Measurements from ENCODE around the gene ERG.

Gene ERG

GRCh38 chr21:38475519-38475918 lies 22.8 kb downstream of the ERG start:
- no peak overlapping the region for H3K27ac ChIP-seq (ENCODE audit: low read length)
- no CpG with 5 or more reads among the region's 6 CpGs for WGBS (ENCODE audit: insufficient coverage, insufficient read length)
- no peak overlapping the region for H3K4me3 ChIP-seq (ENCODE audit: low read length)
- 0 out of 2 replicates have a peak, but pooled peaks cover 2% of the 10 kb centered on the region for H3K27me3 ChIP-seq (ENCODE audit: control insufficient read depth, insufficient read depth, low read length)
- peaks cover 5% of the 10 kb centered on the region for H3K4me1 ChIP-seq (ENCODE audit: control insufficient read depth, insufficient read depth, low read length)
- no peak for DNase-seq (ENCODE audit: low read depth, low spot score)
- H3K9me3 ChIP-seq (ENCODE audit: control insufficient read depth, insufficient read depth, low read length), result no peaks in the 10 kb centered on the region
- no peaks in the 10 kb centered on the region for H3K36me3 ChIP-seq (ENCODE audit: control insufficient read depth, insufficient read depth, low read length)

- Histone ChIP-seq H3K9me3 (ENCODE audit: control insufficient read depth, insufficient read depth, low read length) (no peaks in the 10 kb centered on the region), H3K27me3 (ENCODE audit: control insufficient read depth, insufficient read depth, low read length) (0 out of 2 replicates have a peak, but pooled peaks cover 2% of the 10 kb centered on the region), H3K27ac (ENCODE audit: low read length) (no peak overlapping the region), H3K4me1 (ENCODE audit: control insufficient read depth, insufficient read depth, low read length) (peaks cover 5% of the 10 kb centered on the region), H3K36me3 (ENCODE audit: control insufficient read depth, insufficient read depth, low read length) (no peaks in the 10 kb centered on the region), H3K4me3 (ENCODE audit: low read length) (no peak overlapping the region)
- no CpG with 5 or more reads among the region's 8 CpGs for WGBS (ENCODE audit: insufficient coverage, insufficient read length)
- DNase-seq (ENCODE audit: low read depth, low spot score), result no peak
Observed at GRCh38 chr21:38474796-38475195, 23.5 kb downstream of the ERG start.

GRCh38 chr21:38474124-38474523 lies 24.2 kb downstream of the ERG start:
- Histone ChIP-seq H3K27me3 (ENCODE audit: control insufficient read depth, insufficient read depth, low read length) (0 out of 2 replicates have a peak, but pooled peaks cover 2% of the 10 kb centered on the region), H3K9me3 (ENCODE audit: control insufficient read depth, insufficient read depth, low read length) (no peaks in the 10 kb centered on the region), H3K36me3 (ENCODE audit: control insufficient read depth, insufficient read depth, low read length) (no peaks in the 10 kb centered on the region), H3K4me1 (ENCODE audit: control insufficient read depth, insufficient read depth, low read length) (peaks cover 5% of the 10 kb centered on the region), H3K4me3 (ENCODE audit: low read length) (no peak overlapping the region), H3K27ac (ENCODE audit: low read length) (no peak overlapping the region)
- no CpG with 5 or more reads among the region's 7 CpGs for WGBS (ENCODE audit: insufficient coverage, insufficient read length)
- DNase-seq (ENCODE audit: low read depth, low spot score), result no peak

- no CpG with 5 or more reads among the region's 23 CpGs for WGBS (ENCODE audit: insufficient coverage, insufficient read length)
- Histone ChIP-seq H3K4me1 (ENCODE audit: control insufficient read depth, insufficient read depth, low read length) (peaks cover 5% of the 10 kb centered on the region), H3K4me3 (ENCODE audit: low read length) (no peak overlapping the region), H3K27me3 (ENCODE audit: control insufficient read depth, insufficient read depth, low read length) (0 out of 2 replicates have a peak, but pooled peaks cover 2% of the 10 kb centered on the region), H3K27ac (ENCODE audit: low read length) (no peak overlapping the region), H3K9me3 (ENCODE audit: control insufficient read depth, insufficient read depth, low read length) (no peaks in the 10 kb centered on the region), H3K36me3 (ENCODE audit: control insufficient read depth, insufficient read depth, low read length) (no peaks in the 10 kb centered on the region)
- no peak for DNase-seq (ENCODE audit: low read depth, low spot score)
Observed at GRCh38 chr21:38472412-38473108, 25.7 kb downstream of the ERG start.

GRCh38 chr21:38471766-38472165 lies 26.5 kb downstream of the ERG start:
- Histone ChIP-seq H3K4me1 (ENCODE audit: control insufficient read depth, insufficient read depth, low read length) (peaks cover 5% of the 10 kb centered on the region), H3K36me3 (ENCODE audit: control insufficient read depth, insufficient read depth, low read length) (no peaks in the 10 kb centered on the region), H3K9me3 (ENCODE audit: control insufficient read depth, insufficient read depth, low read length) (no peaks in the 10 kb centered on the region), H3K27ac (ENCODE audit: low read length) (no peak overlapping the region), H3K4me3 (ENCODE audit: low read length) (no peak overlapping the region), H3K27me3 (ENCODE audit: control insufficient read depth, insufficient read depth, low read length) (0 out of 2 replicates have a peak, but pooled peaks cover 2% of the 10 kb centered on the region)
- WGBS (ENCODE audit: insufficient coverage, insufficient read length), result no CpG with 5 or more reads among the region's 5 CpGs
- DNase-seq (ENCODE audit: low read depth, low spot score), result no peak

GRCh38 chr21:38470755-38471154 lies 27.5 kb downstream of the ERG start:
- WGBS (ENCODE audit: insufficient coverage, insufficient read length), result 100% methylated on average over 1 of the region's 3 CpGs
- H3K4me3 ChIP-seq (ENCODE audit: low read length), result no peak overlapping the region
- 0 out of 2 replicates have a peak, but pooled peaks cover 2% of the 10 kb centered on the region for H3K27me3 ChIP-seq (ENCODE audit: control insufficient read depth, insufficient read depth, low read length)
- no peak overlapping the region for H3K27ac ChIP-seq (ENCODE audit: low read length)
- no peak for DNase-seq (ENCODE audit: low read depth, low spot score)
- H3K9me3 ChIP-seq (ENCODE audit: control insufficient read depth, insufficient read depth, low read length), result no peaks in the 10 kb centered on the region
- H3K4me1 ChIP-seq (ENCODE audit: control insufficient read depth, insufficient read depth, low read length), result peaks cover 5% of the 10 kb centered on the region
- no peaks in the 10 kb centered on the region for H3K36me3 ChIP-seq (ENCODE audit: control insufficient read depth, insufficient read depth, low read length)

- H3K4me3 ChIP-seq (ENCODE audit: low read length), result no peak overlapping the region
- WGBS (ENCODE audit: insufficient coverage, insufficient read length), result no CpG with 5 or more reads among the region's 1 CpG
- no peak overlapping the region for H3K27ac ChIP-seq (ENCODE audit: low read length)
- H3K27me3 ChIP-seq (ENCODE audit: control insufficient read depth, insufficient read depth, low read length), result 0 out of 2 replicates have a peak, but pooled peaks cover 2% of the 10 kb centered on the region
- H3K4me1 ChIP-seq (ENCODE audit: control insufficient read depth, insufficient read depth, low read length), result peaks cover 3% of the 10 kb centered on the region; the same call in 1 of the 2 replicates
- no peak for DNase-seq (ENCODE audit: low read depth, low spot score)
- no peaks in the 10 kb centered on the region for H3K9me3 ChIP-seq (ENCODE audit: control insufficient read depth, insufficient read depth, low read length)
- H3K36me3 ChIP-seq (ENCODE audit: control insufficient read depth, insufficient read depth, low read length), result no peaks in the 10 kb centered on the region
Observed at GRCh38 chr21:38469642-38470041, 28.6 kb downstream of the ERG start.

GRCh38 chr21:38468989-38469388 lies 29.3 kb downstream of the ERG start:
- WGBS (ENCODE audit: insufficient coverage, insufficient read length), result no CpG with 5 or more reads among the region's 4 CpGs
- DNase-seq (ENCODE audit: low read depth, low spot score), result no peak
- no peaks in the 10 kb centered on the region for H3K9me3 ChIP-seq (ENCODE audit: control insufficient read depth, insufficient read depth, low read length)
- 0 out of 2 replicates have a peak, but pooled peaks cover 2% of the 10 kb centered on the region for H3K27me3 ChIP-seq (ENCODE audit: control insufficient read depth, insufficient read depth, low read length)
- H3K36me3 ChIP-seq (ENCODE audit: control insufficient read depth, insufficient read depth, low read length), result no peaks in the 10 kb centered on the region
- H3K27ac ChIP-seq (ENCODE audit: low read length), result no peak overlapping the region
- no peaks in the 10 kb centered on the region for H3K4me1 ChIP-seq (ENCODE audit: control insufficient read depth, insufficient read depth, low read length)
- no peak overlapping the region for H3K4me3 ChIP-seq (ENCODE audit: low read length)

- Histone ChIP-seq H3K27me3 (ENCODE audit: control insufficient read depth, insufficient read depth, low read length) (0 out of 2 replicates have a peak, but pooled peaks cover 2% of the 10 kb centered on the region), H3K27ac (ENCODE audit: low read length) (no peak overlapping the region), H3K9me3 (ENCODE audit: control insufficient read depth, insufficient read depth, low read length) (no peaks in the 10 kb centered on the region), H3K36me3 (ENCODE audit: control insufficient read depth, insufficient read depth, low read length) (no peaks in the 10 kb centered on the region), H3K4me3 (ENCODE audit: low read length) (no peak overlapping the region), H3K4me1 (ENCODE audit: control insufficient read depth, insufficient read depth, low read length) (no peaks in the 10 kb centered on the region)
- WGBS (ENCODE audit: insufficient coverage, insufficient read length), result no CpG with 5 or more reads among the region's 4 CpGs
- no peak for DNase-seq (ENCODE audit: low read depth, low spot score)
Observed at GRCh38 chr21:38467911-38468310, 30.4 kb downstream of the ERG start.

GRCh38 chr21:38467374-38467773 lies 30.9 kb downstream of the ERG start:
- no peaks in the 10 kb centered on the region for H3K9me3 ChIP-seq (ENCODE audit: control insufficient read depth, insufficient read depth, low read length)
- H3K27me3 ChIP-seq (ENCODE audit: control insufficient read depth, insufficient read depth, low read length), result 0 out of 2 replicates have a peak, but pooled peaks cover 2% of the 10 kb centered on the region
- no peak overlapping the region for H3K4me3 ChIP-seq (ENCODE audit: low read length)
- H3K4me1 ChIP-seq (ENCODE audit: control insufficient read depth, insufficient read depth, low read length), result no peaks in the 10 kb centered on the region
- H3K27ac ChIP-seq (ENCODE audit: low read length), result no peak overlapping the region
- DNase-seq (ENCODE audit: low read depth, low spot score), result no peak
- no peaks in the 10 kb centered on the region for H3K36me3 ChIP-seq (ENCODE audit: control insufficient read depth, insufficient read depth, low read length)
- no CpG with 5 or more reads among the region's 4 CpGs for WGBS (ENCODE audit: insufficient coverage, insufficient read length)

Measured in iPS DF 6.9 (cell line).